C4-2B (cell line): Measurements from ENCODE around the gene GFY.

Experiments used
- H3K27ac ChIP-seq: fragments of 450-650 bp; 2 replicates; pipeline ENCODE4 v1.5.1; 2017
- CTCF ChIP-seq: fragments of 450-650 bp; conservative IDR thresholded peaks from 2 replicates; pipeline ENCODE4 v1.5.1; 2017; ENCODE audit warnings: mild to moderate bottlenecking
- ZFX ChIP-seq: fragments of 450-650 bp; IDR thresholded peaks from 2 replicates; pipeline ENCODE4 v1.6.1; 2017

The GFY gene

GRCh38 chr19:49431330-49431749 lies 6.2 kb downstream of the GFY start:
- no peak overlapping the region for H3K27ac ChIP-seq
- TF ChIP-seq CTCF (no peak), ZFX (no peak)

- TF ChIP-seq CTCF (no peak), ZFX (no peak)
- H3K27ac ChIP-seq = no peak overlapping the region
These were observed 7.2 kb downstream of the GFY start for GRCh38 chr19:49432141-49433073.

DNA sequence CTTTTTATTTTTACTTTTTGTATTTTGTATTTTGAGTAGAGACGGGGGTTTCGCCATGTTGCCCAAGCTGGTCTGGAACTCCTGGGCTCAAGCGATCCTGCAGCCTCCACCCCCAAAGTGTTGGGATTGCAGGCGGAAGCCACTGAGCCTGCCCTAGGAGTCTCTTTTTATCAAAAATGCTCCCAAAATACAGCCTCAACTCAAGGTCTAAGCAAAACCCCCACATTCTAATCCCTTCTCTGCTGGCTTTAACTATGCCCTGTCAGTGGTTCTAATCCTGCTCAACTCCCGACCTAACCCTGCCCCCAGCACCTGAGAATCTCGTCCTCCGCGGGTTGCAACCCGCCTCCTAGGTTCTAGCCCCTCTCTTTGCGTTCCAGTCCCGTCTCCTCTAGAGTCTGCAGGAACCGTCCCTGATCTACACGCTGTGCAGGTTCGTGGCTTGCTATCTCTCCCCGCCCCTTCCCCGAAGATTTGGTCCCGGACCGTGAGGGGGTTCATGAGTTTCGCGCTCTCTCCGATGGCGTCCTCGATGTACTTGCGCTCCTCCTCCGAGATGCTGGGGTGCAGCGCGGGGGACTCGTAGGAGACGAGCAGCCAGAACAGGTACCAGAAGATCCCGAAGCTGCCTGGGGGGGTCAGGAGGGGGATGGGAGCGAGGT lies 8.2 kb downstream of the GFY start:
- TF ChIP-seq ZFX = no peak

DNA sequence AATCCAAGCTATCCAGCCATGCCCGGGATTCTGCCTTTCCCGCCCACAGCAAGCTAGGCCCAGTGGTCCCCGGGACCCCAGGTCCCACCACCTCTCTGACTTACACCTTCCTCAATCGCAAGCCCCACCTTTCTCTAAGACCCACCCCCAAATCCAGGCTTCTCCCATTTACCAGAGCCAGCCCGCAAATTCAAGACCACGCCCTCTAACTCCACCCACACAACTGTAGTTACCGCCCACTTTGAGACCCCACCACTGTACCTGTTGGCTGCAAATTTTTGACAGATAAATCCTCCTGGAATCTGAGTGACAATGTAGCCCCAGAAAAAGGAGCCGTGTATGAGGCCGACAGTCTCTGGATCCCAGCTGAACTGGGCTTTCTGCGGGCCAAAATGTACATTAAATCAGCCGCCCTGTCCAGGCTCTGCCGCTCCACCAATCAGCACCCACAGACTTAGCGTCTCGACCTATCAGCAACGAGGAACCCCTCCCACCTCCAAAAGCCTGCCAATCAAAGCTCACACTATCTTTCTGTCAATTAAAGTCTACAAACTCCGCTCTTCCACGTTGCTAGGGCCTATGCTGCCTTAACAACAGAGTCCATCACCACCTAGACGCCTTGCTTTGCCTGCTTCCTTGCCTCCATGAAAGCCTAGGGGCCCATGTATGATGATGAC lies 9.9 kb downstream of the GFY start:
- no peak for TF ChIP-seq CTCF
- TF ChIP-seq ZFX = no peak
- no peak overlapping the region for H3K27ac ChIP-seq

More for the DNA sequence above, 8.2 kb downstream of the GFY start:
- H3K27ac ChIP-seq = no peak overlapping the region

DNA sequence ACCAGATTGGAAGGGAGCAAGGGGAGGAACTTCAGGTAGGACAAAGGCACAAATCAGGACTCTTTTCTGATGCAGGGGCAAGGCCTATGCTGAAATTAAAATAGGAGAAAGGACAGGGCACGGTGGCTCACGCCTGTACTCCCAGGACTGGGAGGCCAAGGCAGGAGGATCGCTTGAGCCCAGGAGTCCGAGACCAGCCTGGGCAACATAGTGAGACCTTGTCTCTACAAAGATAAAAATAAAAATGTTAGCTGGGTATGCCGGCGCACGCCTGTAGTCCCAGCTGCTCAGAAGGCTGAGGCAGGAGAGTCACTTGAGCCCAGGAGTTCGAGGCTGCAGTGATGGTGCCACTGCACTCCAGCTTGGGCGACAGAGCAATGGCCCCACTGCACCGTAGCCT lies 10.5 kb downstream of the GFY start:
- no peak for TF ChIP-seq ZFX
- TF ChIP-seq CTCF = no peak
- H3K27ac ChIP-seq = no peak overlapping the region

DNA sequence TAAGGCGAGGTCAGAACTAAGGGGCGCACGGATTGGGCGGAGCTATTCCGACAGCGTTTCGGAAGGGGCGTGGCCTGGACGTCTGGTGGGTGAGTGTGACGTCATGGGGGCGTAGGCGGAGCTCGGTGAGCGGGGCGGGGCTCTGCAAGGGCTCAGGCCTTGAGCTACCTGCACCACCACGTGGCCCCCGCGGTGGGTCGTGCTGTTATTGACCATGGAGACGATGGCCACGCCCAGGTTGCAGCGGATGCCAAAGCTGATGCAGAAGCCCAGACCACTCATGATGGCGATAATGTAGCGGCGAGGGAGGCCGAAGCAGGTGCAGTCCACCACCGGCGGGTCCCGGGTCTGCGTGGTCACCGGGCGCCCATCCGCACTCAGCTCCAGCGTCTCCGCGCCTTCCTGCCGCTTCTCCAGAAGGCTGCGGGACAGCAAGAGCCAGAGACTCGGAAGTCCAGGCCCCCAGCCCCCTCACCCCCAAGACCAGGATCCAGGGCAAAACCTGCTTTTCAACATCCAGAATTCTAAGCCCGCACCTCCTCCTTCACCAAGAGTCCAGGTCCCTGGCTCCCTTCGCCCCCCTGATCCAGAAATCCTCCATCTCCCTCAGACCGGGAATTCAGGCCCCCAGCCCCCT lies 11.3 kb downstream of the GFY start:
- TF ChIP-seq ZFX (no peak), CTCF (no peak)
- no peak overlapping the region for H3K27ac ChIP-seq

DNA sequence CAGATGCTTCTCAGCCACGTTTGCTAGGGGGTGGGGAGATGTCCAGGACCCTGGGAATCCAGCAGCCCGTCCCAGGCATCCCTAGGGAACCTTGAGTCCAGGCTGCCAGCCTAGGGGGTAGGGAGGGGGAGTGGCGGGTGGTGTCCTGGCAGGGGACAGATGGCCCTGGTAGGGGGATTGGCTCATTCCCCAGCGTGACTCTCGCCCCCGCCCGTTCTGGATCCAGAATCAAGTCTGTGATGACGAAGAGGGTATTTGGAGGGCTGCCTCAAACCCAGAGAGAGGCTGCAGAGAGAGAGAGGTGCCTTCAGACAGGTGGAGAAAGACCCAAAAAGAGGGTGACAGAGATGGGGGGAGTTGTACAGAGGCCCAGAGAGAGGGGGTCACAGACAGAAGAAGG lies 12.0 kb downstream of the GFY start:
- TF ChIP-seq ZFX (no peak), CTCF (no peak)
- no peak overlapping the region for H3K27ac ChIP-seq
